Adipose tissue (tissue), 3 donors: ENCODE results near the gene MATN3. TPM values are rescaled to one million over a fixed set of nuclear protein-coding genes. Genes with fewer than 3 reads are reported as not detected.

Experiments used
- H3K27ac ChIP-seq: one replicate; pipeline ENCODE4 v1.5.1; 2013; ENCODE audit warnings: low read depth, low read length
- WGBS, 3 donors: extraction: QIAGEN DNeasy Blood & Tissue Kit; methylation state at CpG; one replicate each; pipeline ENCODE4 v1.1.7; 2013; 5-methylcytosine and 5-hydroxymethylcytosine counted together
- polyA plus RNA-seq, 3 donors: library from polyadenylated mRNA; stranded (reverse); fragments of 200-250 nt; gene quantifications; one replicate each; pipeline ENCODE4 v1.2.3, GENCODE V29; 2013
- donor health status: healthy with polysubstance abuse.
- donor health status: Bipolar disorder and iron deficiency.
- donor health status: healthy.

The MATN3 gene
- polyA plus RNA-seq, 3 donors, result 0.36 to 2.8 (median 1.1) TPM

- 49 to 61% (median 50%) methylated on average over 15 of the region's 15 CpGs for WGBS, 3 donors
- H3K27ac ChIP-seq, result no peak overlapping the region
Measured at GRCh38 chr2:20013126-20013849, 820 bp upstream of the MATN3 start.

- H3K27ac ChIP-seq, result no peak overlapping the region
- WGBS, 3 donors, result 9 to 41% (median 27%) methylated on average over 4 of the region's 4 CpGs
Measured at GRCh38 chr2:20012032-20012281, 511 bp downstream of the MATN3 start.

- no peak overlapping the region for H3K27ac ChIP-seq
- WGBS, 3 donors, result 76 to 87% (median 85%) methylated on average over 14 of the region's 14 CpGs
Measured at GRCh38 chr2:20011276-20012031, 1.0 kb downstream of the MATN3 start.

- H3K27ac ChIP-seq, result no peak overlapping the region
- 63 to 90% (median 90%) methylated on average over 5 of the region's 5 CpGs for WGBS, 3 donors
Measured at GRCh38 chr2:20008703-20009102, 3.8 kb downstream of the MATN3 start.

GRCh38 chr2:20005891-20006470, 6.5 kb downstream of the MATN3 start:
- WGBS, 3 donors, result 89 to 93% (median 93%) methylated on average over 17 of the region's 17 CpGs

GRCh38 chr2:20005067-20005627, 7.3 kb downstream of the MATN3 start:
- no peak overlapping the region for H3K27ac ChIP-seq
- 85 to 97% (median 94%) methylated on average over 10 of the region's 10 CpGs for WGBS, 3 donors

More at GRCh38 chr2:20005891-20006470, 6.5 kb downstream of the MATN3 start:
- H3K27ac ChIP-seq, result no peak overlapping the region

DNA sequence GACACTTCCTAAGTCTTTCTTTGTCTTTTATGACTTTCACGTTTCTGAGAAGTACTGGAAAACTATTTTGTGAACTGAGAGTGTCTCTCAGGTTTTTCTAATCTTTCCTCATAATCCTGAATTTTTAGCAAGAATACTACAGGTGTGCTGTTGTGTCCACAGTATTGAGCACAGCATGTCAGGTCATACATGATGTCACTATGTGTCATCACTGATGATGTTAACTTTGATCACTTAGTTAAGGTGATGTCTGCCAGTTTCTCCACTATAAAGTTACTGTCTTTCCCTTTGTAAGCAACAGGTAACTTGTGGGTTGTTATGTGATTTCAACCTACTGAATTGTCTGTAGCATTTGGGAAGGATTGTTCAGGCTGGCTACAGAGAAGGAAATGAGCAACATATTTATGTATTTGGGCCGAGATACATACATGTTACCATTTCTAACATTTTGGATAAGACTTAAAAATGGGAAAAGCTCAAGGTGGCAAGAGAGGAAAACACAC, 11.1 kb downstream of the MATN3 start:
- H3K27ac ChIP-seq, result no peak overlapping the region
- 79 to 89% (median 80%) methylated on average over 2 of the region's 2 CpGs for WGBS, 3 donors

- H3K27ac ChIP-seq, result no peak overlapping the region
Measured at GRCh38 chr2:19993731-19994130, 18.7 kb downstream of the MATN3 start.

GRCh38 chr2:19991895-19992294, 20.6 kb downstream of the MATN3 start:
- H3K27ac ChIP-seq, result no peak overlapping the region
- 85 to 95% (median 92%) methylated on average over 1 of the region's 1 CpG for WGBS, 3 donors

GRCh38 chr2:19990416-19990728, 22.1 kb downstream of the MATN3 start:
- 7 to 22% (median 21%) methylated on average over 10 of the region's 10 CpGs for WGBS, 3 donors
- H3K27ac ChIP-seq, result no peak overlapping the region

GRCh38 chr2:19989667-19990415, 22.6 kb downstream of the MATN3 start, which contains the start of gene WDR35:
Gene WDR35, minus strand, starts transcription at chr2:19990105. Its CDS starts 90 bp downstream, at chr2:19990015.
- 0 to 1% (median 1%) methylated on average over 70 of the region's 70 CpGs for WGBS, 3 donors

GRCh38 chr2:19989342-19989666, 23.2 kb downstream of the MATN3 start:
- WGBS, 3 donors, result 4 to 10% (median 9%) methylated on average over 8 of the region's 8 CpGs
- no peak overlapping the region for H3K27ac ChIP-seq

More at GRCh38 chr2:19989667-19990415, 22.6 kb downstream of the MATN3 start, which contains the start of gene WDR35:
- H3K27ac ChIP-seq, result no peak within 1 kb of the TSS

- 70 to 83% (median 76%) methylated on average over 2 of the region's 2 CpGs for WGBS, 3 donors
- no peak overlapping the region for H3K27ac ChIP-seq
Measured at GRCh38 chr2:19988600-19988999, 23.9 kb downstream of the MATN3 start.

- 91 to 96% (median 92%) methylated on average over 5 of the region's 5 CpGs for WGBS, 3 donors
- no peak overlapping the region for H3K27ac ChIP-seq
Measured at GRCh38 chr2:19987936-19988335, 24.5 kb downstream of the MATN3 start.

DNA sequence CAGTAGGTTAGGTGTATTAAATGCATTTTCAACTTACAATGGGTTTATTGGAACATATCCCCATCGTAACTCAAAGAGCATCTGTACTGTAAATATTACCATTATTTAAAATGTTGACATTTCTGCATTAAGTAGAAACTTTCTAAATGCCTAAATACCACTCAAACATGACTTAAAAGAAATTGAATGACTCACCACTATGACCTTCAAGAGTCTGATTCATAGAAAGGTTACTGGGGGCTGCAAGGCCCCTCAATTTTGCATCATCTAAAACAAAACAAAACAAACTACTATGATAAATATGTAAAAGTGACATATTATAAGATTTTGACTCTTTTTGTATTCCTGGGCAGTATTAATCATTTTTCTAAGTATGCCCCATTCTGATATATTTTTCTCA, 30.2 kb downstream of the MATN3 start:
- 97 to 100% (median 97%) methylated on average over 1 of the region's 1 CpG for WGBS, 3 donors

DNA sequence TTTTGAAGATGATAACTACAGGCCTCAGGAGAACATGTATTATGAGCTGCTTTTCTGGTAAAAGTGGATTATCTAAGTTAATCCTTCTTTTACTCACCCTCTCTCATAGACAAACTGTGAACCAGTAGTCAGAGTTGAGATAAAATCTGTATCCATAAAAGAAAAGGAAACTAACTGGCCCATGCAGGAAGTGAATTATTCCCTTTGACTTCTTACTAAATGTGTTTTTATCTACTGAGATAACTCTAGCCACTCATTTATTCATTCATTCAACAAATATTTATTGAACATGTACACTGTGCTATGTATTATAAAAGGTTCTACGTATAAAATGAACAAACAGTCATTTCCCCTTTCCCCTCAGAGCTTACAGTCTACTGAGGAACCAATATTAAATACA, 32.5 kb downstream of the MATN3 start:
- 53 to 67% (median 63%) methylated on average over 1 of the region's 1 CpG for WGBS, 3 donors
- no peak overlapping the region for H3K27ac ChIP-seq

More for the DNA sequence above, 30.2 kb downstream of the MATN3 start:
- no peak overlapping the region for H3K27ac ChIP-seq

DNA sequence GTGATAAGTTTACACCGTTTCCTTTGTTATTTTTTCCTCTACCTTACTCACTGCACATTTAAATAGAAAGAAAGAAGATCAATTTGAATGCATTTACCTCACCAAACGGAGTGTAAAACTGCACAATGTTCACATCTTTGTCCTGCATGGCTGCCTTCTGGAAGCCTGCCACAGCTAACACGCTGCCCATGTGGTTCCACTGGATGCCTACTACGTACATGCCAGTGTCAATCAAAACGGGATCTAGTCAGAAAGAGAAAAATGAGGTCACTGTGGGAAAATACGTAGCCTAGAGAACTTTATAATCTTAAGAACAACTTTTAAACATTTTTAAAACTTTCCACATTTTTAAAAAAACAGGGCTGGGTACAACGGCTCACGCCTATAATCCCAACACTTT, 39.0 kb downstream of the MATN3 start:
- WGBS, 3 donors, result 92 to 95% (median 92%) methylated on average over 8 of the region's 8 CpGs
- H3K27ac ChIP-seq, result no peak overlapping the region

DNA sequence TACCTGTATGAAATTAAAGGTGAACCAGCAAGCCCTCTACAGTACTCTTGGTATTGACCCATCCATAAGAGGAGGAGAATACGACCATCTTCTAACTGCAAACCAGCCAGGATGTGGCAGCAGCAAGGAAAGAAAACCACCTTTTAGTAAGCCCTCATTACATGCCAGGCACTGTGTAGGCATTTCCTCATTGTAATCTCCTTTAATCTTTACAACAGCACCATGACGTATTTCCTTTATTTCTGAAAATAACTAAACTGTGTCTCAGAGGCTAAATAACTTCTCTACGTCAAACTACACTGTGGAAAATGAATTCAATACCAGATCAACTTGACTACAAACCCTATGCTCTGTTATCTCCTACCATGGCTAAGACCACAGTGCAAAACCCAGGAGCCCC, 40.8 kb downstream of the MATN3 start:
- 52 to 77% (median 55%) methylated on average over 3 of the region's 3 CpGs for WGBS, 3 donors
- H3K27ac ChIP-seq, result no peak overlapping the region

DNA sequence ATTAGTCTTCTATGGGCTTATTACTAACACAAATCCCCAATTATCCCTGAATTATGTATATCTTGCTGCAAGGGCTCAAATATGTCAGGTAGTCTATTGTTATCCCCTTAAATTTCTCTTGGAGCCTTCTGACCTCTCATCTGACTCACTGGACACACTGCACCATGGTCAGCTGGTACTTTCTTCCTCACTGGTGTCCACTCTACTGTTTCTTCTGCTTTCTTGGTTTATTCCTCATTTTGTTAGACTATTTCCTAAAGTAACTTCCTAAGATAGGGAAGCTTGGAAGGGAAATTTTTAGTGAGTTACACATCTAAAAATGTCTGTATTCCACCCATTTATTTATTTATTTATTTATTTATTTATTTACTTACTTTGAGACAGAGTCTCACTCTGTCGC, 49.1 kb downstream of the MATN3 start:
- no peak overlapping the region for H3K27ac ChIP-seq
- WGBS, 3 donors, result 95 to 100% (median 97%) methylated on average over 1 of the region's 1 CpG
